ENCODE measurements around the gene GFRA3. TPM values are rescaled to one million over a fixed set of nuclear protein-coding genes. Genes with fewer than 3 reads are reported as not detected.

Gene GFRA3
- total RNA-seq, 4 donors from 2014 or later, result 0.48 to 3.4 (median 0.55) TPM; not detected in 1

- H3K36me3 ChIP-seq, result no peaks in the 10 kb centered on the region
- no peak overlapping the region for H3K27ac ChIP-seq
- no peak for TF ChIP-seq CTCF (IDR thresholded peaks at IDR 0.05)
- no peak for TF ChIP-seq POLR2A (IDR thresholded peaks at IDR 0.05)
- no peak for TF ChIP-seq EP300 (IDR thresholded peaks at IDR 0.05; ENCODE audit: low read depth)
- peaks cover 0 to 5% (median 2%) of the 10 kb centered on the region in 4 donors for H3K4me1 ChIP-seq
- H3K4me3 ChIP-seq, result no peak overlapping the region
- intact Hi-C loops (cut with DNase I; ENCODE audit: low total_unique reads), result no loop called here
- DNase-seq, result no peak
- no peaks in the 10 kb centered on the region for H3K27me3 ChIP-seq
- H3K9me3 ChIP-seq, result peaks cover 0 to 5% of the 10 kb centered on the region in 2 donors
- in situ Hi-C loops (cut with MboI; ENCODE audit: low pct_ligation_motif_present in 1 of 4, low pct_unique_long_range_greater_than_20kb in 1 of 4, low sequenced_read_pairs in 3 of 4), result no loop called here
These were observed 47.5 kb downstream of the GFRA3 start for GRCh38 chr5:138226910-138227309.

- no peaks in the 10 kb centered on the region for H3K36me3 ChIP-seq
- TF ChIP-seq POLR2A (IDR thresholded peaks at IDR 0.05) (no peak), CTCF (IDR thresholded peaks at IDR 0.05) (no peak), POLR2AphosphoS5 (IDR thresholded peaks at IDR 0.05) (no peak), EP300 (IDR thresholded peaks at IDR 0.05; ENCODE audit: low read depth) (no peak)
- no peak for DNase-seq
- H3K4me3 ChIP-seq, result no peak overlapping the region
- peaks cover 0 to 5% of the 10 kb centered on the region in 2 donors for H3K9me3 ChIP-seq
- in situ Hi-C loops (cut with MboI; ENCODE audit: low pct_ligation_motif_present in 1 of 4, low pct_unique_long_range_greater_than_20kb in 1 of 4, low sequenced_read_pairs in 3 of 4) (no loop called here), intact Hi-C loops (cut with DNase I; ENCODE audit: low total_unique reads) (loop anchor here (1.0 kb wide), 1 partner anchor 10 kb away; no protein-coding TSS in a partner anchor)
- 70 to 86% methylated on average over 2 to 6 of the region's 6 CpGs for WGBS, 2 donors (ENCODE audit: low coverage in 1 of 2)
- H3K27me3 ChIP-seq, result no peaks in the 10 kb centered on the region
- H3K4me1 ChIP-seq, result no peaks in the 10 kb centered on the region
- H3K27ac ChIP-seq, result no peak overlapping the region
These were observed 49.7 kb downstream of the GFRA3 start for GRCh38 chr5:138224712-138225111.

GRCh38 chr5:138223532-138223931, 50.9 kb downstream of the GFRA3 start:
- H3K27me3 ChIP-seq, result no peaks in the 10 kb centered on the region
- H3K27ac ChIP-seq, result no peak overlapping the region
- no peak for DNase-seq
- H3K4me1 ChIP-seq, result no peaks in the 10 kb centered on the region
- intact Hi-C loops (cut with DNase I; ENCODE audit: low total_unique reads), result no loop called here
- peaks cover 0 to 5% of the 10 kb centered on the region in 2 donors for H3K9me3 ChIP-seq
- no peak overlapping the region for H3K4me3 ChIP-seq
- in situ Hi-C loops (cut with MboI; ENCODE audit: low pct_ligation_motif_present in 1 of 4, low pct_unique_long_range_greater_than_20kb in 1 of 4, low sequenced_read_pairs in 3 of 4), result no loop called here
- H3K36me3 ChIP-seq, result no peaks in the 10 kb centered on the region
- no peak for TF ChIP-seq EP300 (IDR thresholded peaks at IDR 0.05; ENCODE audit: low read depth)
- TF ChIP-seq POLR2AphosphoS5 (IDR thresholded peaks at IDR 0.05), result no peak
- TF ChIP-seq POLR2A (IDR thresholded peaks at IDR 0.05), result no peak
- no peak for TF ChIP-seq CTCF (IDR thresholded peaks at IDR 0.05)
- 88% methylated on average over 1 of the region's 1 CpG; no CpG with 5 or more reads in 1 of the 2 donors for WGBS, 2 donors (ENCODE audit: low coverage in 1 of 2)

- WGBS, 2 donors (ENCODE audit: low coverage in 1 of 2), result 83 to 86% methylated on average over 2 of the region's 2 CpGs
- Histone ChIP-seq H3K36me3 (no peaks in the 10 kb centered on the region), H3K4me3 (no peak overlapping the region), H3K27ac (no peak overlapping the region), H3K4me1 (peaks cover 9 to 16% (median 13%) of the 10 kb centered on the region in 4 donors), H3K9me3 (no peaks in the 10 kb centered on the region), H3K27me3 (no peaks in the 10 kb centered on the region)
- TF ChIP-seq POLR2A (IDR thresholded peaks at IDR 0.05) (no peak), CTCF (IDR thresholded peaks at IDR 0.05) (no peak), POLR2AphosphoS5 (IDR thresholded peaks at IDR 0.05) (no peak), EP300 (IDR thresholded peaks at IDR 0.05; ENCODE audit: low read depth) (no peak)
- intact Hi-C loops (cut with DNase I; ENCODE audit: low total_unique reads), result no loop called here
- DNase-seq, result no peak
- in situ Hi-C loops (cut with MboI; ENCODE audit: low pct_ligation_motif_present in 1 of 4, low pct_unique_long_range_greater_than_20kb in 1 of 4, low sequenced_read_pairs in 3 of 4), result no loop called here
These were observed 57.6 kb downstream of the GFRA3 start for GRCh38 chr5:138216799-138217198.
